GM04504 (cell line): ENCODE results near the gene UBLCP1.
"Not testable (repeated sequence)": the region's sequence is repeated elsewhere in the genome, so short reads cannot be mapped to it uniquely, and the experiment has no call there.

Source experiments
- DNase-seq: peaks from one replicate; pipeline ENCODE4 v3.0.0-alpha.2; 2012; ENCODE audit warnings: low read depth

Gene UBLCP1

GRCh38 chr5:159252195-159252594 is 10.9 kb upstream of the UBLCP1 start:
- no peak for DNase-seq

- DNase-seq, result no peak
Measured at GRCh38 chr5:159257007-159257406, 6.1 kb upstream of the UBLCP1 start.

- DNase-seq, result no peak
Measured at GRCh38 chr5:159257629-159258283, 5.3 kb upstream of the UBLCP1 start.

- no peak for DNase-seq
Measured at GRCh38 chr5:159258361-159258760, 4.7 kb upstream of the UBLCP1 start.

- not testable (repeated sequence) for DNase-seq
Measured at GRCh38 chr5:159260212-159260611, 2.9 kb upstream of the UBLCP1 start.

- DNase-seq, result no peak
Measured at GRCh38 chr5:159262472-159262858, 625 bp upstream of the UBLCP1 start.

GRCh38 chr5:159263569-159263905 is 447 bp downstream of the UBLCP1 start:
- no peak for DNase-seq

GRCh38 chr5:159266764-159267163 is 3.7 kb downstream of the UBLCP1 start:
- DNase-seq, result not testable (repeated sequence)

GRCh38 chr5:159269723-159270122 is 6.6 kb downstream of the UBLCP1 start:
- DNase-seq, result no peak

- DNase-seq, result no peak
Measured at GRCh38 chr5:159273923-159274322, 10.8 kb downstream of the UBLCP1 start.

GRCh38 chr5:159274676-159275075 is 11.6 kb downstream of the UBLCP1 start:
- DNase-seq, result no peak

GRCh38 chr5:159286420-159287035 is 23.4 kb downstream of the UBLCP1 start:
- peak; percentile 11 for DNase-seq

- DNase-seq, result no peak
Measured at GRCh38 chr5:159290741-159291140, 27.7 kb downstream of the UBLCP1 start.

- no peak for DNase-seq
Measured at GRCh38 chr5:159294921-159295320, 31.8 kb downstream of the UBLCP1 start.

- not testable (repeated sequence) for DNase-seq
Measured at GRCh38 chr5:159297300-159297699, 34.2 kb downstream of the UBLCP1 start.

- no peak for DNase-seq
Measured at GRCh38 chr5:159301466-159301865, 38.4 kb downstream of the UBLCP1 start.

- DNase-seq, result not testable (repeated sequence)
Measured at GRCh38 chr5:159301929-159302860, 39.1 kb downstream of the UBLCP1 start.

- no peak for DNase-seq
Measured at GRCh38 chr5:159303286-159303685, 40.2 kb downstream of the UBLCP1 start.

GRCh38 chr5:159304961-159305595 is 42.0 kb downstream of the UBLCP1 start:
- DNase-seq, result no peak

GRCh38 chr5:159309689-159310433 is 46.8 kb downstream of the UBLCP1 start:
- DNase-seq, result no peak

GRCh38 chr5:159310511-159310910 is 47.4 kb downstream of the UBLCP1 start:
- no peak for DNase-seq

GRCh38 chr5:159311063-159311462 is 48.0 kb downstream of the UBLCP1 start:
- DNase-seq, result no peak
